ENCODE results near the gene STK38.
"Not testable (repeated sequence)": the region's sequence is repeated elsewhere in the genome, so short reads cannot be mapped to it uniquely, and the experiment has no call there.

Gene STK38

GRCh38 chr6:36479256-36479655, 68.0 kb downstream of the STK38 start:
- DNase-seq = no peak

- no peak for DNase-seq
Observed at GRCh38 chr6:36478051-36478526, 69.2 kb downstream of the STK38 start.

- no peak for DNase-seq
Observed at GRCh38 chr6:36469946-36470345, 77.3 kb downstream of the STK38 start.

- DNase-seq = no peak
Observed at GRCh38 chr6:36469148-36469661, 78.1 kb downstream of the STK38 start.

- no peak for DNase-seq
Observed at GRCh38 chr6:36467625-36468024, 79.7 kb downstream of the STK38 start.

- no peak for DNase-seq
Observed at GRCh38 chr6:36464233-36464632, 83.0 kb downstream of the STK38 start.

GRCh38 chr6:36463676-36464075, 83.6 kb downstream of the STK38 start:
- DNase-seq = no peak

GRCh38 chr6:36461646-36462045, 85.6 kb downstream of the STK38 start:
- DNase-seq = no peak

- no peak for DNase-seq
Observed at GRCh38 chr6:36460916-36461315, 86.4 kb downstream of the STK38 start.

- DNase-seq = no peak
Observed at GRCh38 chr6:36459501-36459900, 87.8 kb downstream of the STK38 start.

GRCh38 chr6:36455486-36456027, 91.7 kb downstream of the STK38 start:
- no peak for DNase-seq

- not testable (repeated sequence) for DNase-seq
Observed at GRCh38 chr6:36452897-36453296, 94.4 kb downstream of the STK38 start.

GRCh38 chr6:36449173-36449572, 98.1 kb downstream of the STK38 start:
- not testable (repeated sequence) for DNase-seq

GRCh38 chr6:36445621-36446020, 101.7 kb downstream of the STK38 start:
- no peak for DNase-seq

- DNase-seq = no peak
Observed at GRCh38 chr6:36444470-36444869, 102.8 kb downstream of the STK38 start.
